Stimulated activated CD4-positive, alpha-beta T cell treated with anti-CD3 and anti-CD28 coated beads, Interleukin-1b, Interleukin-23, amount 100 ng/mL, for 1 hour (primary cell): ENCODE measurements around the gene LDLRAD2.
"Not testable (repeated sequence)": the region's sequence is repeated elsewhere in the genome, so short reads cannot be mapped to it uniquely, and the experiment has no call there.

Experiments used
- DNase-seq, 2 donors: peaks; one replicate each; pipeline ENCODE4 v3.0.0-alpha.2; 2020; ENCODE audit warnings: low read depth in 2 of 2

The LDLRAD2 gene

DNA sequence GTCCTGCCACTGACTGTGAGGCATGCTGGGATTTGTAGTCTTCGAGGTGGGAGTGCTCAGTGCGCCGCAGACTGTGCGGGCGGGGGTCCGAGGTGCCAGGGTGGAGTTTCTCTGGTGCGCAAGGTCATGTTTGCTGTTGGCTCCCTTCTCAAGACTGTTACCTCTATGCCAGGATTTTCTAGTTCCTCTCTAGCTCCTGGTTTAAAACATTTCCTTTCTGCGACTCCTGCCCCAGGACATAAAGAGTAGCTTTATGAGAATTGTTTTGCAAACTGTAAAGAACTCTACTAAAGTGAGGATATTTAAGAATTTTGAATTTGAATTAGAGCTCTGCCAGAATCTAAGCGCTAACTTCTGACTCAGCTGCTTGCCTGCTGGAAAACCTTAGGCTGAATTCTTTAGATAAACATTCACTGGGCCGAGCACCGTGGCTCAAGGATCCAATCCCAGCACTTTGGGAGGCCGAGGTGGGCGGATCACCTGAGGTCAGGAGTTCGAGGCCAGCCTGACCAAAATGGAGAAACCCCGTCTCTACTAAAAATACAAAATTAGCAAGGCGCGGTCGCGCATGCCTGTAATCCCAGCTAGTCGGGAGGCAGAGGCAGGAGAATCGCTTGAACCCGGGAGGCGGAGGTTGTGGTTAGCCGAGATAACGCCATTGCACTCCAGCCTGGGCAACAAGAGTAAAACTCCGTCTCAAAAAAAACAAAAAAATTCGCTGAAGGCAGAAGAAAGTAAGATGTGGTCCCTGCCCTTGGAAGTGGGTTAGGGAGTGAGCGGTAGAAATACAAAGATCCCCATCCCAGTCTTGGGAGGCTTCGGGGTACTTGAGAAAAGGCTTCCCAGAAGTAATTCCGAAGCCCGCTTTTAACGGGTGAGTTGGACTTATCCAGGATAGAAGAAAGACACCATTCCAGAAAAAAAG is 28.1 kb upstream of the LDLRAD2 start:
- no peak for DNase-seq

DNA sequence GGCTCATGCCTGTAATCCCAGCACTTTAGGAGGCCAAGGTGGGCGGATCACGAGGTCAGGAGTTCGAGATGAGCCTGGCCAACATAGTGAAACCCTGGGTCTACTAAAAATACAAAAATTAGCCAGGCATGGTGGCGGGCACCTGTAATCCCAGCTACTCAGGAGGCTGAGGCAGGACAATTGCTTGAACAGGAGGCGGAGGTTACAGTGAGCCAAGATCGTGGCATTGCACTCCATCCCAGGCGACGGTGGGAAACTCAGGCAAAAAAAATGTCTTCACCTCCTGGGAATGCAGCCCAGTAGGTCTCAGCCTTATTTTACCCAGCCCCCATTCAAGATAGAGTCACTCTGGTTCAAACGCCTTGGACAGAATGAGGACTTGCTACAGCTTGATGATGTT is 26.3 kb upstream of the LDLRAD2 start:
- DNase-seq = not testable (repeated sequence)

DNA sequence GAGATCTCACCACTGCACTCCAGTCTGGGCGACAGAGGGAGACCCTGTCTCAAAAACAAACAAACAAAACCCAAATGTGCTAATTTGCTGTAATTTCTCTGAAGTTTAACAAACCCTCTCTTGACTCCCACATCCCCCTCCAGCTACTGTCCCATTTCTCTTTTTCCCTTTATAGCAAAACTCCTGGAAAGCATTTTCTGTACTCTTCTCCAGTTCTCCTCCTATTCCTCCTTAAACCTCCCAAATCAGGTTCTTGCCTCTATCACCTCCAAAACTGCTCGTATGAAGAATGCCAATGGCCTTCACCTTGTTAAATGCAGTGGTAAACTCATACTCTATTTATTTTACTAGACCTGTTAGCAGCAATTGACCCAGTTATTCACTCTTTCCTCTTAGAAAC is 25.4 kb upstream of the LDLRAD2 start:
- DNase-seq = no peak

DNA sequence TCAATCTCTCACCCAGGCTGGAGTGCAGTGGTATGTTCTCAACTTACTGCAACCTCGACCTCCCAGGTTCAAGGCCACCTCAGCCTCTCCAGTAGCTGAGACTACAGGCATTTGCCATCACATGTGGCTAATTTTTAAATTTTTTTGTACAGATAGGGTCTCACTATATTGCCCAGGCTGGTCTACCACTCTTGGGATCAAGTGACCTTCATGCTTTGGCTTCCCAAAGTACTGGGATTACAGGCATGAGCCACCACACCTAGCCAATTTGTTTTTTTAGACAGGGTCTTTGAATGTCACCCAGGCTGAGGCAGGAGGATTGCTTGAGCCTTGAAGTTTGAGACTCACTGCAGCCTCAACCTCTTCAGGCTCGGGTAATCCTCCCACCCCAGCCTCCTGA is 19.0 kb upstream of the LDLRAD2 start:
- DNase-seq = no peak

DNA sequence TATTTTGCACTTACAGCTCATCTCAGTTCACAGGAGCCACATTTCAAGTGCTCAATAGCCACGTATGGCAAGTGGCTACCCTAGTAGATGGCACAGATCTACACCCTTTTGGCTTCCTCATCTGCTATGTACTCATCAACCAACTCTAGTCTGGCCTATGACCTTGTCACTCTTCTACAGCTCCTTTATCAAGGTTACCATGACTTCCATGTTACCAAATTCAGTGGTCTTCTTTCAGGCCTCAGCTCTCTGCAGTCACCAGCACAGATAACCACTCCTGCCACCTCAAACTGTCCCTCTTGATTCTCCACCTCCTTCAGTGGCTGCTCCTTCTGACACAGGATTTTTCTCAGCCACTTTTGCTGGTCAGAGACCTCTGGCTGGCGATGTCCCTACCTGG is 17.4 kb upstream of the LDLRAD2 start:
- DNase-seq = no peak

DNA sequence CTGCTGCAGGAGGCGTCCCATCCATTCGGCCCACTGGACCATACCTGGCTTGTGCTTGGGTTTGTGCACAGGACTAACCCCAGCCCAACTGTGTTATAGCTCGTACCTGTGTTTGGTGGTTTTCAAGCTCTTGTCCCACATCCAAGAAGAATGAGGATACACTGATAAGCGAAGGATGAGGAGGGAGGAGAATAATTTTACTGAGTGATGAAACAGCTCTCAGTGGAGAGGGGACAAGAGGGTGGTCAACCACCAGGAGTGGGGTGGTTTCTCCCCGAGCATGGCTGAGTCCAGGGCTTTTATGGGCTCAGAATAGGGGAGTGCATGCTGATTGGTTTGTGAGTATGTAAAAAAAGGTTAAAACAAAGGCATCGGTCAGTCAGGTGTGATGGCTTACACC is 17.0 kb upstream of the LDLRAD2 start:
- no peak for DNase-seq

DNA sequence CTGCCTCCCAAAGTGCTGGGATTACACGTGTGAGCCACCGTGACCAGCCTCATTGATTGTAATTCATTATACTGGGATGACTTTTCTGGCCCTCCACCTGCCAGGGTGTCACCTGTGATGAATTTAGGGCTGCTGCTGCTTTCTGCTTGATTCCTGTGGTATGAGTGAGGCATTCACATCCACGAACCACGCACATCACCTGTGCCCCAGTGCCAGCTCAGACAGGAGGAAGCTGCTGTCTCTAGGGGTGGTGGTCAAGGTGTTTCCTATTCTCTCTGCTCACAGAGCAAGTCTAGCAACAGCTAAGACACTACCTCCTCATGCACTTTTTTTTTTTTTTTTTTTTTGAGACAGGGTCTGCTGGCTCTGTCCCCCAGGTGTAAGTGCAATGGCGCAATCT is 12.3 kb upstream of the LDLRAD2 start:
- DNase-seq = no peak

DNA sequence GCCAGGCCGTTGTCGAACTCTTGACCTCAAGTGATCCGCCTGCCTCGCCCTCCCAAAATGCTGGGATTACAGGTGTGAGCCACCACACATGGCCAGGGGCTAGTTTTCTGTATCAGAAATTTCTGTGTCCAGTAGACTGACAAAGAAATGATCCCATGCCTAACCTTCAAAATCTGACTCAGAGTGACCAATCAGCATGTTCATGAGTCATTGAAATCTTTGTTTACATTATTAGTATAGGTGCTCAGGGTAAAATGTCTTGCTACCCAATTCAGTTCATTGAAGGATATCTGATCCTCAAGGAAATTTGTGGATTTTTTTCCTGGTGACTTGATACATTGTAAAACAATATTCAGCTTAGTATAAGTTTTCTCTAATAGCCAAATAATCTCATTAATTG is 11.0 kb upstream of the LDLRAD2 start:
- no peak for DNase-seq

DNA sequence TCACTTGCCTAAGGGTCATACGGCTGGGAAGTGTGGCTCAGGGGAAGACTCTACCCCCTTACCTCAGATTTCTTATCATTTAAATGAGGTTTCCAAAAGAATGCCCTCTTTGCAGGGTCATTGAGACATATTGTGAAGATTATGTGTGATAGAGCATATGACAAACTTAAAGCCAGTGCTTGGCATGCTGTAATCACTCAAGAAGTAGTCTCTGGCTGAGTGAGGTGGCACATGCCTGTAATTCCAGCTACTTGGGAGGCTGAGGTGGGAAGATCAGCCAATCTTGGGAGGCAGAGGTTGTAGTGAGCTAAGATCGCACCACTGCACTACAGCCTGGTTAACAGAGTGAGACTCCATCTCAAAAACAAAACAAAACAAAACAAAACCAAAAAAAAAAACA is 7.5 kb upstream of the LDLRAD2 start:
- no peak for DNase-seq

DNA sequence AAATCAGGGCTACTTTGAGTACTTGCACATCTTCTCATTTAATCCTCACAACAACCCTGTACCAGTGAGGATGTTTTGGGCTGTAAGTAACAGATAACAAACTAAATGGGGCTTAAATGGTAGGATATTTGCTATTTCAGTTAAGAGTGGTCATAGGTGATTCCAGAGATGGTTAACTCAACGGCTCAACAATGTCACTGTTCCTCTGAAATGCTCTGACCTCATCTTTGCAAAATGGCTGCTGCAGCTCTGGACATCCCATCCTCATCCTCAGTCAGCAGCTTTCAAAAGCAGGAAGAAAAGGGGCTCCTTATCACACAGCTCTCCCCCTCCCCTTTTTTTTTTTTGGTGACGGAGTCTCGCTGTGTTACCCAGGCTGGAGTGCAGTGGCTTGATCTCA is 1.5 kb downstream of the LDLRAD2 start:
- DNase-seq = no peak

DNA sequence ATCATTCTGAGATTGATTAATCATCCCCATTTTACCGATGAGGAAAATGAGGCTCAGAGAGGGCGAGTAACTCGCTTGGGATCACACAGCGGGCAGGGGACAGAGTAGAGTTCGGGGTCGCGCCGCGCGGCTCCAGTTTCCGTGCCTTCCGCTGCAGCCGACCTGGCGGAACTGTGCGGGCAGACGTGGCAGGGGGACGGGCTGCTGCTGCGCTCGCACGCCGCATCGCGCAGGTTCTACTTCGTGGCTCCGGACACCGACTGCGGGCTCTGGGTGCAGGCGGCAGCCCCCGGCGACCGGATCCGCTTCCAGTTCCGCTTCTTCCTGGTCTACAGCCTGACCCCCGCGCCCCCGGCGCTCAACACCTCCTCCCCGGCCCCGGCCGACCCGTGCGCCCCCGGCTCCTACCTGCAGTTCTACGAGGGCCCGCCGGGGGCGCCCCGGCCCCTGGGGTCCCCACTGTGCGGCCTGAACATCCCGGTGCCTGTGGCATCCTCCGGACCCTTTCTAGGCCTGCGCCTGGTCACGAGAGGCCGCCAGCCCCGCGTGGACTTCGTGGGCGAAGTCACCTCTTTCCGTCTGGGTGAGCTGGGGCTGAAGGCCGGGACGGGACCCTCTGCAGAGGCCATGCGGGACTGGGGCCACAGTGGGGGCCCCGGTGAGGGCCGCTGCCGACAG is 2.3 kb downstream of the LDLRAD2 start:
- no peak for DNase-seq

DNA sequence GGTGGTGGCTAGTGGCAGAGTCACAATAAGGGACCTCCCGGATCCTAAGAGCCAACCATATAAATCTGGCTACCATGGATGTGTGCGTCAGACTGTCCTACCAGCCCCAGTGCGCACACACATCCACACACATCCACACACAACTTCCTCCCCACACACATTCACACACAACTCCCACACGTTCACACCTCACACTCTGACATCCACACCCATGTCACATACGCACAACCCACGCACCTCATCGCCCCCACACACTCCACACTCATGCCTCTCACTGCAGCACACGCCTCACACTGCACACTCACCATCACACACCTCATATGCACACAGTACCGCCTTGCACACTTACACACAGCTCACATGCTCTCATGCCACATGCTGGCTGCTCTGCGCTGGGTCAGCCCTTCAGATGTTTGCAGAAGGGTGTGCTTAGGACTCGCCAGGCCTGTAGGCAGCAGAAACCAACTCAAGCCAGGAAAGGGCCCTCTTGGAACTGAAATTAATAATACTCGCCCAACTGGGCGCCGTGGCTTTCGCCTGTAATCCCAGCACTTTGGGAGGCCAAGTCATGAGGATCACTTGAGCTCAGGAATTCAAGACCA is 3.0 kb downstream of the LDLRAD2 start:
- DNase-seq = no peak

DNA sequence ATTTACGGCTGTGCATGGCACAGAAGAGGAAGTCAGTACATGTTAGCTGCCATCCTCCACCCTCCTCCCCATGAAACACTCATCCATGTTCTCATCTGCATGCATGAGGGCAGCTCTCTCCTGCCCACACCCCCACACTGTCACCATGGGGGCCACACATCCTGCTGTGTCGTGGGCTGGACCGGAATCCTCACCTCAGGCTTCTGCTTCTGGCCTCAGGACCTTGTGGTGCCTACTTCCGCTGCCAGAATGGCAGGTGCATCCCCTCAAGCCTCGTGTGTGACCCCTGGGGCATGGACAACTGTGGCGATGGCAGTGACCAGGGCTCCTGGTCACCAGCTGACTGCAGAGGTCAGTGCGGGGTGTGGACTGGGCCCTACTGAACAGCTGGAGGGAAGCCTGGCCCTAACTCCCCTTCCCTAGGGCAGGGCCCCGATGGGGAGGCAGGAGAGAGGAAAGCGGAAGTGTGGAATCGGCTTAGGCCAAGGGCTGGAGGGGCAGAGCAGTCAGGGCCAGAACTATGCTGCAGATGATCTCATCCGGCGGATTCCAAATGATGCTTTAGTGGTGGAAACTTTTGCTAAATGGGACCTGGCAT is 3.8 kb downstream of the LDLRAD2 start:
- DNase-seq = no peak

DNA sequence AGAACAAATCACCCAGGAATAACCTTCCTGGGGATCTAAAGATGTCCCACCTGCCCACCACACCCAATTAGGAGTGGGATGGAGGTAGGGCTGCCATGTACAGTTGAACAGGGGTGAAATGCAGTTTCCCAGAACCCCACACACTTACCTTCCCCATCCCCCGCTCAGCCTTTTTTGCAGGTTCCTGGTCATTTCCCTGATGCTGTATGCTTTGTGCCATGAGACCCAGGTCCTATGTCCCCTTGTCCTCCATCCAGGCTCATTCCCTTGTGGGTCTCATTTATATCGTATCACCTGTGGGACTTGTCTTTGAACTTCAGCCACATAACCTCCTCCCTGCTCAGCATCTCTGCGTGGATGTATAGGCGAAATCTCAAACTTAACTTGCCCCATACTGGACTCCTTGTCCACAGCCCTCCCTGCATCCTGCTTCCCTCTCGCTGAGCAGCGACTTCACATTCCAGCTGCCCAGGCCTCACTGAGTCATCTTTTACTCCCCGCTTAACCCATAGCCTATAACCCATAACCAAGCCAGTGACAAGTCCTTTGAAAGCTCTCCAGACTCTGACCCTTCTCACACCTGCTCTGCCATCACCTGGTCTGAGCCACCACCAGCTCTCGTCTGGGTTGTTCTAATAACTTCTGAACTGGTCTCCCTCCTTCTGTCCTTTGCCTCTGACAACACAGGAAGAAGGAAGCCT is 4.7 kb downstream of the LDLRAD2 start:
- no peak for DNase-seq

DNA sequence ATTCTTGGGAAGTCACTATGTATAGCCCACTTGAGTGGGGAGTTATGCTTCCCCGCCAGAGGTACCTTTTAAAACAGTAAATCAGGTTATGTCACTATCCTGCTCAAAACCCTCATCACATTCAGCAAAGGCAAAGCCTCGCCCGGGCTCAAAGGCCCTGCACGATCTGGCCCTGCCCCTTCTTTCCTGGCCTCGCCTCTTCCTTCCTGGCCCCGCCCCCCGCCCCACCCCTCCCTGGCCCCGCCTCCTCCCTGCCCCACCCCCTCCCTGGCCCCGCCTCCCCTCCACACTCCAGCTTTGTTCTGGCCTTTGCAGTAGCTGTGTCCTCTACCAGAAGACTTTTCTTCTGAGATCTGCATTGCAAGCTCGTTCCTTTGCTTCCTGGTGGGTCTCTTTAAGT is 6.6 kb downstream of the LDLRAD2 start:
- DNase-seq = peak in 1 of 2 donors; percentile 10

DNA sequence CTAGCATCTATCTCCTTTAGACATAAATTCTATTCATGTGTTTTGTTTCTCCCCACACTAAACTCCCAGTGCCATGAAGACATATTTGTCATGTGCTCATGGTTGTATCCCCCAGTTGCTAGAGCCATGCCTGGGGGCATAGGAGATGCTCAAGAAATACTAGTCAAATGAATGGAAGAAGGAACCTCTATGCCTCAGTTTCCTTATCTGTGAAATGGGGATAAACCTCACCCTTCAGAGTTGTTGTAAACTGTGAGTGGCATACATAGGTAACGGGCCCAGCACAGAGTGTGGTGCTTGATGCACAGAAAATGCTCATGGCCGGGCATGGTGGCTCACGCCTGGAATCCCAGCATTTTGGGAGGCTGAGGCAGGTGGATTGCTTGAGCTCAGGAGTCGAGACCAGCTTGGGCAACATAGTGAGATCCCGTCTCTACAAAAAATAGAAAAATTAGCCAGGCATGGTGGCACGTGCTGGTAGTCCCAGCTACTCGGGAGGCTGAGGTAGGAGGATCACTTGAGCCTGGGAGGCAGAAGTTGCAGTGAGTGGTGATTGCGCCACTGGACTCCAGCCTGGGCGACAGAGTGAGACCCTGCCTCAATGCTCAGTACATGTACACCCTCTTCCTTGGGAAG is 8.7 kb downstream of the LDLRAD2 start:
- DNase-seq = no peak

DNA sequence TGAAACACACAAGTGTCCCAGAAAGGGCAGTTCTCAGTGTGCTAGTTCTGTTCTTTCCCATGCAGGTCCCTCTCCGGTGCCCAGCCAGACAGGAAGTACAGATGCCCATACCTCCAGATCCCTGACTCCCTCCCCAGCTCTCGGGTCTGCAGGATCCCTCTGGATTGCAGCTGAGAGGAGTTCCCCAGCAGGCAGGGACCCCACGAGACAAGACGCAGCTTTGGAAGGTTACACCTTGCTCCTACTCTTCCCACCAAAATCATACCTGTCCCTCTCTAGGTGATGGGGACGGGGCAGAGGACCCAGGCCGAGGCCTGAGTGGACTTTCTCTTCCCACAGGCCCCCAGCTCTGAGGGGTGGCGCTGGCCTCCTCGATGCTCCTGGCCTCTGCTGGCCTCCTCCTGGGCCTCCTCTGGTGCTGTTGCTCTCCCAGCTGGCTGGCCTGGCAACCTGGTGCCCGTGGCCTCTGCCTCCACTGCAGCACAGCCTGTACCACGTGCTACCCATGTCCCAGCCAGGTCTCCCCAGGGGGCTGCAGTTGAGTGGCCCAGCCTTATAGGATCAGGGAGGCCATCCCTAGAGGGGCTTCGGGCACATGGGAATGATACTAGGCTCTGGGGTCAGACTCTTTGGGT is 9.4 kb downstream of the LDLRAD2 start:
- no peak for DNase-seq

DNA sequence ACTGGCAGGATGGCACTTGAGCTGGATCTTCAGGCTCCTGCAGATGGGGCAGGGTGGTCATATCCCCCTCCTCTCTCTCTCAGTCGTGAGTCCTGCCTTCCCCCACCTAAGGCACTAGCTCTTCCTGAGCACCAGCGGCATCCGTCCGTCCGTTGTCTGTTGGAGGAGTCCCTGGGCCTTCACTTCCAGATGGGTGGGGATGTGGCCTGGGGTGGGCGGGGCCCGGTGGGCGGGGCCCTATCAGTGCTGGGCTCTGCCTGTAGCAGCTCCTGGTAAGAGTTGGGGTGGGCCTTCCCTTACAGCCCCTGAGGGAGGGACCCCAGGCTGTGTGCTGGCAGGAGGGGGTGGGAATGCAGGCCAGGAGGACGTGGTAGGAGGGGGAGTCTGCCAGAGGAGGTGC is 10.3 kb downstream of the LDLRAD2 start:
- DNase-seq = no peak

DNA sequence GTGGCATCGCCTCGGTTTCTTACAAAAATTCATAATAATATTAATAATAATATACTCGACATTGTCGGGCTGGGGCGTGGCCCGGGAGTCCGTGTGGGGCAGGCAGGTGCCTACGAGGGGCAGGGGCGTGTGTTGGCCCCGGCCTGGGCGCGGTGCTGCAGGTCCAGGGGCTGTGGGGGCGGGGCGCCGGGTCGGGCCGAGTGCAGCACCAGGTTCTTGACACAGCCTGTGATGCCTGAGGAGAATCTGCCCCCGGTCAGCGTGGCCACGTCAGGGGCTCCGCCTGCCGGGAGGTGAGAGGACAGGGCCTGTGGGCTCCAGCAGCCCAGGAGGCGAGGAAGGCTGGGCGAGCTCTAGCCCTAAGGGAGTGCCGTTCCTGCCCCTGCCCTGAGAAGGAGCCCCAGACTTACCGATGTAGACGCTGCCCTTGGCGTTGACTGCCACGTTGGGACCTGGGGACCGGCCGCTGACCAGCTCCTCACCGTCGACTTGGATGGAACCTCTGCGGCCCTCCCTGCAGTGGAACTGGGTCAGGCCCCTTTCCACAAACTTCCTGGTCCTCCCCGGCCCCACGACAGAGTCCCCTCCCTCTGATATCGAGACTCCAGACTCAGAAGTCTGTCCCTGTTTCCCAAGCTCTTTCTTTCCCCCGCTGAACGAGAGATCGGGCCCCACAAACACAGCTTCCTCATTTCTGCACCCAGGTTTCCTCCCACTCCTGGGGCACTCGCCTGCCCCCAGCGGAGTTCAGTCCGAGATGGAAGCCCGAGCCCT is 11.3 kb downstream of the LDLRAD2 start:
- no peak for DNase-seq
